ENCODE measurements around the gene MARK3.

- TF ChIP-seq CTCF (IDR thresholded peaks at IDR 0.05) (peak in 1 of 6 experiments; percentile 9), POLR2A (IDR thresholded peaks at IDR 0.05) (no peak)
Measured at GRCh38 chr14:103539056-103539825, 154.0 kb downstream of the MARK3 start.
